ENCODE results near the gene DTX1. TPM values are rescaled to one million over a fixed set of nuclear protein-coding genes. Genes with fewer than 3 reads are reported as not detected.

The DTX1 gene
- total RNA-seq, 3 donors from 2014 or later, result 7.9 to 46.6 (median 20.0) TPM

DNA sequence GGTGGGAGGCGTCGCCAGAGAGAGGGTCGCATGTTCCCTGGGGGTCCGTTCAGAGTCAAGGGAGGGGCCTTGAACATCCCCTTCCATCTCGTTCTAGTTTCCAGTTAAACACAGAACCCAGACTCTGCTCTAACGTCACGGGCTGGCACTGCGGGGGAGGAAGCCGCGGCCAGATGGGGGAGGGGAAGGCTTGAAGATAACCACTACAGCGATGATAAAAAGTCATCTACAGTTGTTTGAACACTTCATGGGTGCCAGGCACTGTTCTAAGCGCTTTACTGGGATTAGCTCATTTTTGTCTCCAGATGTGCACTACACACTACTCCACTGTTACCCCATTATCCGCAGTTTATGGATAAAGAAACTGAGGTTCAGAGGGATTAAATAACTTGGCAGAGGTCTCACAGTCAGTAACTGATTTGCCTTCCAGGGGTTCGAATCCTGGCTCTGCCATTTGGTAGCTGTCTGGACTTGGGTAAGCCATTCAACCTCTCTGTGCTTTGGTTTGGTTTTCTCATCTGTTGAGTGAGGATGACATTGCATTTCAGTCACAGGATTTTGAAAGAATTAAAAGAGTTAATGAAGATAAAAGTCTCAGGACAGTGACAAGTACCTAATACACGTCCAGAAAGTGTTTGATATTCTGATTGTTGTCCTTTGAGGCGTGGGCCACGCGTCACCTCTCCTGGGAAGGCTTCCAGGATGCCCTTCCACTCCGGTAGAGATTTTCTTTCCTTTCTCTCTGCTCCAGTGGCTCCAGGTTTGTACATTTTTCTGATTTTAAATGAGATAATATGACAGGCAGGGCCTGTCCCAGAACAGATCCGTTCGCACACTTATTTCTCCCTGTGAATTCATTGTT lies 79.8 kb downstream of the DTX1 start:
- TF ChIP-seq POLR2AphosphoS5 (IDR thresholded peaks at IDR 0.05) (no peak), POLR2A (IDR thresholded peaks at IDR 0.05) (no peak)
- TF ChIP-seq, protein P1, sequence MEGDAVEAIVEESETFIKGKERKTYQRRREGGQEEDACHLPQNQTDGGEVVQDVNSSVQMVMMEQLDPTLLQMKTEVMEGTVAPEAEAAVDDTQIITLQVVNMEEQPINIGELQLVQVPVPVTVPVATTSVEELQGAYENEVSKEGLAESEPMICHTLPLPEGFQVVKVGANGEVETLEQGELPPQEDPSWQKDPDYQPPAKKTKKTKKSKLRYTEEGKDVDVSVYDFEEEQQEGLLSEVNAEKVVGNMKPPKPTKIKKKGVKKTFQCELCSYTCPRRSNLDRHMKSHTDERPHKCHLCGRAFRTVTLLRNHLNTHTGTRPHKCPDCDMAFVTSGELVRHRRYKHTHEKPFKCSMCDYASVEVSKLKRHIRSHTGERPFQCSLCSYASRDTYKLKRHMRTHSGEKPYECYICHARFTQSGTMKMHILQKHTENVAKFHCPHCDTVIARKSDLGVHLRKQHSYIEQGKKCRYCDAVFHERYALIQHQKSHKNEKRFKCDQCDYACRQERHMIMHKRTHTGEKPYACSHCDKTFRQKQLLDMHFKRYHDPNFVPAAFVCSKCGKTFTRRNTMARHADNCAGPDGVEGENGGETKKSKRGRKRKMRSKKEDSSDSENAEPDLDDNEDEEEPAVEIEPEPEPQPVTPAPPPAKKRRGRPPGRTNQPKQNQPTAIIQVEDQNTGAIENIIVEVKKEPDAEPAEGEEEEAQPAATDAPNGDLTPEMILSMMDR (IDR thresholded peaks at IDR 0.05), result no peak
- peak overlapping the region in 2 of 3 donors; percentile 51 to 61 for H3K4me3 ChIP-seq
- peaks cover 0 to 12% of the 10 kb centered on the region in 2 donors for H3K27me3 ChIP-seq
- no peaks in the 10 kb centered on the region for H3K9me3 ChIP-seq
- H3K4me1 ChIP-seq, result no peaks in the 10 kb centered on the region
- H3K27ac ChIP-seq, result peak overlapping the region; percentile 32 to 46
- no peaks in the 10 kb centered on the region for H3K36me3 ChIP-seq
- no peak for DNase-seq (ENCODE audit: low spot score in 2 of 2)
- intact Hi-C loops (cut with DNase I; ENCODE audit: low total_unique reads), result no loop called here

DNA sequence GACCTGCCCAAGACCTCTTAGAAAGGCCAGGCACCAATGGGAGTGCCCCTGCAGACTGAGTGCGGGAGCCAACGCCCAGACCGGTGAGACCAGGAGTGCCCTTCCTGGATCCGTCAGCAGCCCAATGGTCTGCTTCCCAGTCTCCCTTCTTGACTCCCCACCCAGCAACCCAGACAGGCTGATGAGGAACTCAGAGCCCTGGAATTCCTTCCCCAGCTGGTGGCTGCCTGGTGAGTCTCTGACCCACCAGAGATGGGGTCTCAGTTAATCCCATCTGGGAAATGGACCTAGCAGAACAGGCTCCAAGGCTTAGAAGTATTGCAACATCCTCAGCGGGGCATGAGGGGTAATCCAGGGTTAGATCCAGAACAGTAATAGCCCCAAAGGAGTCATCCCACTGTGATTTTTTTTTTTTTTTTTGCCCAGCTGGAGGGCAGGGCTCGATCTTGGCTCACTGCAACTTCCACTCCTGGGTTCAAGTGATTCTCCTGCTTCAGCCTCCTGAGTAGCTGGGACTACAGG lies 80.5 kb downstream of the DTX1 start:
- H3K36me3 ChIP-seq, result no peaks in the 10 kb centered on the region
- peaks cover 0 to 12% of the 10 kb centered on the region in 2 donors for H3K27me3 ChIP-seq
- TF ChIP-seq POLR2A (IDR thresholded peaks at IDR 0.05) (no peak), POLR2AphosphoS5 (IDR thresholded peaks at IDR 0.05) (no peak)
- TF ChIP-seq, protein P1 (IDR thresholded peaks at IDR 0.05), result no peak
- intact Hi-C loops (cut with DNase I; ENCODE audit: low total_unique reads), result no loop called here
- DNase-seq (ENCODE audit: low spot score in 2 of 2), result no peak
- no peak overlapping the region for H3K4me3 ChIP-seq
- H3K27ac ChIP-seq, result peak overlapping the region in 1 of 2 donors; percentile 46
- peaks cover 0 to 5% of the 10 kb centered on the region in 2 donors for H3K4me1 ChIP-seq
- H3K9me3 ChIP-seq, result no peaks in the 10 kb centered on the region

DNA sequence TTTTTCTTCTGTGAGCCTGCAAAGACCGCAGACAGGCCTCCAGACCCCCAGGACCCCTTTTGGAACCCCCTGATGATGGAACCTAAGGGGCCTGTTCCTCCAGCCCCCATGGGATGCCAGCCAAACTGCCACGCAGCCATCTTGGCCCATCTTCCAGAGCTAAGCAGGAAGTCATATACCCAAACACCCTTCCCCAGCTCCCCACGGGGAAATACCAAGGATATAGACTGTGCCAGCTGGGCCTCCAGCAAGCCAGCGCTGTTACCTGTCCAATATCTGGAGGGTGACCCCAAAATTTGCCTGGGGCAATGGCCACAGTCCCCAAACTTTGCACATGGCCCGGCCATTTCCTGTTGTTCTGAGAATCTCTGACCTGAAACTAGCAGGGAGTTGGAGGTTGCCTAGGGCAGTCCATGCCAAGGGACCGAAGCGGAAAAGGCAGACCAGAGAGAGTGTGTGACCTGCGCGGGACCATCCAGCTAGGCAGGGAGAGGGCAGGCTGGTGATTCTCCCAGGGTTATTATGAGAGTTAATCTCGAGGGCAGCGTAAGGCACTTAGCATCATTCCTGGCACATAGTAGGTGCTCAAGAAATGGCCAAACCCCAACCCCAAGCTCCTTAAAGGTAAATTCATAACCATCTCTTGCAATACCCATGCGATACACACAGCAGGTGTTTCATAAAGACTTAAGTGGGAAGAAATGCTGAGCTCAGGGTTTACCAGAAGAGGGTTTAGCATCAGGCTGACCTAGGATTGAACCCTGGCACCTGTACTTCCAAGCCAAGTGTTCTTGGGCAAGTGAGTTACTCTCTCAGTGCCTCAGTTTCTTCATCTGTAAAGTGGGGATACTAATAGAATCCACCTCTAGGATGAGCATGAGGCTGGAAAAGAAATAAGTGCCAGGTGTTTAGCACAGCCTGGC lies 81.6 kb downstream of the DTX1 start:
- Histone ChIP-seq H3K27ac (peak overlapping the region in 1 of 2 donors; percentile 46), H3K9me3 (no peaks in the 10 kb centered on the region), H3K27me3 (peaks cover 0 to 12% of the 10 kb centered on the region in 2 donors), H3K4me1 (peaks cover 0 to 6% of the 10 kb centered on the region in 2 donors), H3K4me3 (no peak overlapping the region), H3K36me3 (no peaks in the 10 kb centered on the region)
- TF ChIP-seq POLR2AphosphoS5 (IDR thresholded peaks at IDR 0.05), result no peak
- TF ChIP-seq, protein P1 (IDR thresholded peaks at IDR 0.05), result no peak
- intact Hi-C loops (cut with DNase I; ENCODE audit: low total_unique reads), result no loop called here
- no peak for DNase-seq (ENCODE audit: low spot score in 2 of 2)

DNA sequence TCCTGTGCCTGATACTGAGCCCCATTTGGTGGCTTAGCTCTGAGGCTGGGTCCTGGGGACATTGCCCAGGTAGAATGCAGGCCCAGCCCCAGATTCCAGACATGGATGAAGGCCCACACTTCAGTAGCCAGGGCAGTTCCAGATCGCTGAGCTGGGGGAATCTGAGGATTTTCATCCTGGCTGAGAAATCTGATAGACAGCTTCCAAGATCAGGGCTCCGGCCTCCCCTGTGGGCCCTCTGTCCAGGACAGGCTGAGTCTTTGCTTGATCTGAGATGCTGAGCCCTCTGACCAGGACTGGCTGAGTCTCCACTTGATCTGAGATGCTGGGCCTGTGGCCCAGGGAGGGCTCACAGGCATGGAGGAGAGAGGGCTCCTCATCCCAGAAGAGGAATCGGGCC lies 82.3 kb downstream of the DTX1 start:
- H3K36me3 ChIP-seq, result no peaks in the 10 kb centered on the region
- H3K9me3 ChIP-seq, result no peaks in the 10 kb centered on the region
- no peak overlapping the region for H3K27ac ChIP-seq
- H3K4me3 ChIP-seq, result no peak overlapping the region
- H3K27me3 ChIP-seq, result peaks cover 0 to 12% of the 10 kb centered on the region in 2 donors
- peaks cover 0 to 6% of the 10 kb centered on the region in 2 donors for H3K4me1 ChIP-seq
- intact Hi-C loops (cut with DNase I; ENCODE audit: low total_unique reads), result no loop called here
- no peak for DNase-seq (ENCODE audit: low spot score in 2 of 2)
- no peak for TF ChIP-seq POLR2AphosphoS5 (IDR thresholded peaks at IDR 0.05)
- no peak for TF ChIP-seq POLR2A (IDR thresholded peaks at IDR 0.05)
- TF ChIP-seq, protein P1 (IDR thresholded peaks at IDR 0.05), result no peak
